Astrocyte of the spinal cord (primary cell): ENCODE measurements around the gene RPP30.

Experiments
- DNase-seq: peaks from one replicate; pipeline ENCODE4 v3.0.0; 2011; ENCODE audit warnings: low read depth, low spot score
- H3K4me3 ChIP-seq: 2 replicates; pipeline ENCODE4 v1.5.1; 2011; ENCODE audit warnings: low read depth, mild to moderate bottlenecking, low read length, moderate library complexity
- in situ Hi-C: cut with HindIII; loops from 2 replicates; pipeline ENCODE4 v1.10.0; 2017; ENCODE audit warnings: low sequenced_read_pairs
- TF ChIP-seq, protein P1 (sequence below): IDR thresholded peaks from 2 replicates; pipeline ENCODE4 v1.5.1; 2012; ENCODE audit warnings: low read depth, mild to moderate bottlenecking, low read length, inconsistent platforms

RPP30 gene

GRCh38 chr10:90929179-90929578 is 57.4 kb downstream of the RPP30 start:
- DNase-seq, result no peak
- TF ChIP-seq, protein P1, sequence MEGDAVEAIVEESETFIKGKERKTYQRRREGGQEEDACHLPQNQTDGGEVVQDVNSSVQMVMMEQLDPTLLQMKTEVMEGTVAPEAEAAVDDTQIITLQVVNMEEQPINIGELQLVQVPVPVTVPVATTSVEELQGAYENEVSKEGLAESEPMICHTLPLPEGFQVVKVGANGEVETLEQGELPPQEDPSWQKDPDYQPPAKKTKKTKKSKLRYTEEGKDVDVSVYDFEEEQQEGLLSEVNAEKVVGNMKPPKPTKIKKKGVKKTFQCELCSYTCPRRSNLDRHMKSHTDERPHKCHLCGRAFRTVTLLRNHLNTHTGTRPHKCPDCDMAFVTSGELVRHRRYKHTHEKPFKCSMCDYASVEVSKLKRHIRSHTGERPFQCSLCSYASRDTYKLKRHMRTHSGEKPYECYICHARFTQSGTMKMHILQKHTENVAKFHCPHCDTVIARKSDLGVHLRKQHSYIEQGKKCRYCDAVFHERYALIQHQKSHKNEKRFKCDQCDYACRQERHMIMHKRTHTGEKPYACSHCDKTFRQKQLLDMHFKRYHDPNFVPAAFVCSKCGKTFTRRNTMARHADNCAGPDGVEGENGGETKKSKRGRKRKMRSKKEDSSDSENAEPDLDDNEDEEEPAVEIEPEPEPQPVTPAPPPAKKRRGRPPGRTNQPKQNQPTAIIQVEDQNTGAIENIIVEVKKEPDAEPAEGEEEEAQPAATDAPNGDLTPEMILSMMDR, result no peak
- in situ Hi-C loops, result no loop called here
- no peak overlapping the region for H3K4me3 ChIP-seq

GRCh38 chr10:90930070-90930837 is 58.5 kb downstream of the RPP30 start:
- peak; percentile 92 for DNase-seq
- TF ChIP-seq, protein P1, result no peak
- in situ Hi-C loops, result no loop called here
- H3K4me3 ChIP-seq, result no peak overlapping the region

- peak; percentile 92 for DNase-seq
- in situ Hi-C loops, result no loop called here
- no peak overlapping the region for H3K4me3 ChIP-seq
- TF ChIP-seq, protein P1, result no peak
Observed at GRCh38 chr10:90930971-90931871, 59.4 kb downstream of the RPP30 start.

GRCh38 chr10:90935581-90936275 is 64.0 kb downstream of the RPP30 start:
- H3K4me3 ChIP-seq, result no peak overlapping the region
- in situ Hi-C loops, result no loop called here
- TF ChIP-seq, protein P1, result no peak
- no peak for DNase-seq

DNA sequence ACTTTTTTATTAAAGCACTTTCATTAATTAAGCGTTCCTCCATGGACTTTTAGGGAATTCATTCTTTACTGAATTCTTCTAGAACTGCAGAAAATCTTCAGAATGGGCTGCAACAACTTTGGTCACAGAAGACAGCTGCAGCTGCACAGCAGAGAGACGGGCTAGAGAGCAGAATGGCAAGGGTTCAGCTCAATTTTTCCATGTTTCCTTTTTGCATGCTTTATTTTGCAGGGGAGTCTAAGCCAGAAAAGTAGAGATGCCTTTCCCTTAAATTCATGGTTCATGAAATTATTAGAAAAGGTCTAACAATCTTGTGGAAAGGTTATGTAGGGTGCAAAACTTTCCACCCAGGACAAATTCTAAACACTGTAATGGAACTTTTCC is 64.5 kb downstream of the RPP30 start:
- in situ Hi-C loops, result no loop called here
- no peak for DNase-seq
- H3K4me3 ChIP-seq, result no peak overlapping the region
- TF ChIP-seq, protein P1, result no peak

DNA sequence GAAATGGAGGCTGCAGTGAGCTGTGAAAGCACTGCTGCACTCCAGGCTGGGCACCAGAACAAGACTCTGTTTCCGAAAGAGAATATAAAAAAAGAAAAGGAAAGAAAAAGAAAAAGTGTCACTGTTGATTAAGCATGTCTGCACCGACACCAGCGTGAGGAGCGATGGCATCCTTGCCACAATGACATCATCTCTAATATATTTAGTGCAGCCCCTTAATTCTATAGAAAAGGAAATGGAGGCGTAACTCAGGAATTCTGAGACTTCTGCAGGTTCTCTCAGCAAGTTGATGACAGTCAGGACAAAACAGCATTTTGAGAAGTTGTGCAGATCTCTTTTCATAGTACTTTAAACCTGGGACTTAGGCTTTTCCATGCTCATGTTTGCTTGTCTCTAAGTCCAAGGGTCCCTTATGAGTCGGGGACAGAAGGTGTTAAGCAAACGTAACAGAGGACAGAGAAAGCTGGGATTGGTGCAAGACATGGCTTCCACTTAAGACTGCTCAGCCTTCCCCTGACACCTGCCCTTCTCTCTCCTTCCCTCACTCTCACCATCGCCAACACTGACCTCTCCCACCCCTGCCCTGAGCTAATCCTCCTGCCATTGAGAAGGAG is 66.0 kb downstream of the RPP30 start:
- no peak for DNase-seq
- no peak overlapping the region for H3K4me3 ChIP-seq
- TF ChIP-seq, protein P1, result no peak
- in situ Hi-C loops, result no loop called here
